Left ventricle myocardium superior (tissue), 1 donor: ENCODE results near the gene PHF13. TPM values are rescaled to one million over a fixed set of nuclear protein-coding genes. Genes with fewer than 3 reads are reported as not detected.
A peak's percentile ranks its signal among the peaks of the same experiment; 100 is the strongest.
"Not testable (repeated sequence)": the region's sequence is repeated elsewhere in the genome, so short reads cannot be mapped to it uniquely, and the experiment has no call there.

Experiments
- ATAC-seq: fragments of 200-7000 bp; cut with Tn5 transposase; one replicate; pipeline ENCODE4 v1.9.1; 2020; ENCODE audit warnings: mild to moderate bottlenecking, moderate library complexity
- DNase-seq: peaks from one replicate; pipeline ENCODE4 v3.0.0-alpha.2; 2020
- intact Hi-C: fragments of 100-400 bp; cut with micrococcal nuclease; formaldehyde crosslinking; loops from one replicate; pipeline ENCODE4 v1.11.0; 2022
- total RNA-seq: library from RNA; stranded (reverse); fragmentation: NEBNext Ultra II Directional; extraction: Animal tissue kit (Norgen Biotek cat#: 25700); gene quantifications from one replicate; pipeline ENCODE4 v1.2.1, GENCODE V29; 2021
- donor health status: DM: no; HTN: yes; CAD: no; lungs with severe emphysema.

Gene PHF13
- total RNA-seq, 1 donor from 2014 or later: 7.5 TPM

GRCh38 chr1:6623269-6623965, 9.9 kb downstream of the PHF13 start:
- no peak for ATAC-seq
- intact Hi-C loops: no loop called here
- DNase-seq: no peak

GRCh38 chr1:6624710-6625583, 11.4 kb downstream of the PHF13 start, which contains the start of gene THAP3:
TSS of gene THAP3 (plus strand) at chr1:6624868. CDS start at chr1:6625219, 351 bp downstream.
- DNase-seq (peak; percentile 94), ATAC-seq (peak; percentile 95)
- intact Hi-C loops: no loop called here

GRCh38 chr1:6625584-6626149, 12.1 kb downstream of the PHF13 start:
- intact Hi-C loops: no loop called here
- ATAC-seq (peak; percentile 23), DNase-seq (no peak)

GRCh38 chr1:6627031-6627430, 13.5 kb downstream of the PHF13 start:
- ATAC-seq (no peak), DNase-seq (no peak)
- intact Hi-C loops: no loop called here

- ATAC-seq (no peak), DNase-seq (no peak)
- intact Hi-C loops: no loop called here
Observed at GRCh38 chr1:6627841-6628545, 14.5 kb downstream of the PHF13 start.

- DNase-seq (no peak), ATAC-seq (no peak)
- intact Hi-C loops: no loop called here
Observed at GRCh38 chr1:6628971-6629479, 15.5 kb downstream of the PHF13 start.

- ATAC-seq: no peak
- intact Hi-C loops: no loop called here
- no peak for DNase-seq
Observed at GRCh38 chr1:6630027-6630426, 16.5 kb downstream of the PHF13 start.

GRCh38 chr1:6631058-6631457, 17.5 kb downstream of the PHF13 start:
- intact Hi-C loops: no loop called here
- ATAC-seq (no peak), DNase-seq (no peak)

GRCh38 chr1:6632588-6633514, 19.3 kb downstream of the PHF13 start:
- intact Hi-C loops: no loop called here
- DNase-seq: peak; percentile 8
- no peak for ATAC-seq

- DNase-seq (peak; percentile 83), ATAC-seq (peak; percentile 76)
- intact Hi-C loops: no loop called here
Observed at GRCh38 chr1:6634371-6635052, 21.0 kb downstream of the PHF13 start.

- no peak for DNase-seq
- no peak for ATAC-seq
- intact Hi-C loops: no loop called here
Observed at GRCh38 chr1:6635161-6635909, 21.8 kb downstream of the PHF13 start.

GRCh38 chr1:6635910-6636760, 22.6 kb downstream of the PHF13 start:
- intact Hi-C loops: no loop called here
- ATAC-seq (no peak), DNase-seq (no peak)

GRCh38 chr1:6636778-6637177, 23.2 kb downstream of the PHF13 start:
- DNase-seq, intact Hi-C loops, ATAC-seq: not testable (repeated sequence)

GRCh38 chr1:6637770-6638169, 24.2 kb downstream of the PHF13 start:
- ATAC-seq (no peak), DNase-seq (no peak)
- intact Hi-C loops: no loop called here

GRCh38 chr1:6638226-6638625, 24.7 kb downstream of the PHF13 start:
- DNase-seq: peak; percentile 90
- peak; percentile 76 for ATAC-seq
- intact Hi-C loops: no loop called here

GRCh38 chr1:6640867-6641266, 27.3 kb downstream of the PHF13 start:
- intact Hi-C loops, DNase-seq, ATAC-seq: not testable (repeated sequence)
